ENCODE data around the gene CDH13. TPM values are rescaled to one million over a fixed set of nuclear protein-coding genes. Genes with fewer than 3 reads are reported as not detected.

The CDH13 gene
- total and polyA plus RNA-seq, 9 of the 15 experiments (the other 6 are each of a cell fraction or from before 2014, with no cell fraction given): 0.03 TPM; not detected in 8

- in situ Hi-C loops (cut with MboI): no loop called here
- no peak for FAIRE-seq
- POLR2A ChIA-PET: no interaction called here
- peak; percentile 82 for TF ChIP-seq FOSL1 (tag; conservative IDR thresholded peaks at IDR 0.05)
- TF ChIP-seq MEF2A (IDR thresholded peaks at IDR 0.05; ENCODE audit: control insufficient read depth, low read depth, low read length): peak; percentile 30; the same call in 1 of the 2 replicates
- TF ChIP-seq ZNF354B (CRISPR knock-in tag; IDR thresholded peaks at IDR 0.05): no peak
- no peak for TF ChIP-seq NFIC (IDR thresholded peaks at IDR 0.05)
- no peak for TF ChIP-seq RB1 (IDR thresholded peaks at IDR 0.05; ENCODE audit: low read depth)
- peak; percentile 84 for TF ChIP-seq HES1 (IDR thresholded peaks at IDR 0.05; ENCODE audit: low read depth)
- no peak for TF ChIP-seq SRSF1 (IDR thresholded peaks at IDR 0.05; ENCODE audit: low read depth, low read length)
- TF ChIP-seq MEIS2 (IDR thresholded peaks at IDR 0.05; ENCODE audit: partially characterized antibody): peak; percentile 82
- TF ChIP-seq BHLHE40 (IDR thresholded peaks at IDR 0.05; ENCODE audit: low read length): peak; percentile 48; the same call in 1 of the 2 replicates
- TF ChIP-seq CBFA2T2 (conservative IDR thresholded peaks at IDR 0.05): 0 out of 2 replicates have a peak, but pooled peaks have one; percentile 13
- TF ChIP-seq RBFOX2 (IDR thresholded peaks at IDR 0.05; ENCODE audit: low read depth, low read length): no peak
- TF ChIP-seq ARID1B (IDR thresholded peaks at IDR 0.05): no peak
- TF ChIP-seq CEBPG (CRISPR knock-in tag; IDR thresholded peaks at IDR 0.05): no peak
- peak; percentile 11 to 84; a peak in 2 of 4 replicates for TF ChIP-seq CEBPG (tag; conservative IDR thresholded peaks at IDR 0.05 in 1 of 2, IDR thresholded peaks at IDR 0.05 in 1 of 2)
- TF ChIP-seq ZNF263 (CRISPR knock-in tag; IDR thresholded peaks at IDR 0.05; ENCODE audit: borderline replicate concordance): no peak
- TF ChIP-seq DIDO1 (tag; IDR thresholded peaks at IDR 0.05; ENCODE audit: low read depth): no peak
- peak; percentile 51; the same call in 1 of the 2 replicates for TF ChIP-seq TEAD4 (IDR thresholded peaks at IDR 0.05; ENCODE audit: low read length)
- TF ChIP-seq TEAD4 (CRISPR knock-in tag; IDR thresholded peaks at IDR 0.05; ENCODE audit: borderline replicate concordance): no peak
- TF ChIP-seq FOXK1 (CRISPR knock-in tag; IDR thresholded peaks at IDR 0.05; ENCODE audit: borderline replicate concordance): no peak
- no peak for TF ChIP-seq PPARD (CRISPR knock-in tag; IDR thresholded peaks at IDR 0.05)
- no peak for TF ChIP-seq CTBP1 (IDR thresholded peaks at IDR 0.05; ENCODE audit: borderline replicate concordance)
- no peak for TF ChIP-seq ZNF212 (CRISPR knock-in tag; IDR thresholded peaks at IDR 0.05)
- TF ChIP-seq NR2C2 (CRISPR knock-in tag; IDR thresholded peaks at IDR 0.05): no peak
- TF ChIP-seq NR2C2 (tag; IDR thresholded peaks at IDR 0.05): no peak
- TF ChIP-seq PHF8 (IDR thresholded peaks at IDR 0.05; ENCODE audit: borderline replicate concordance, low read length): no peak
- no peak for TF ChIP-seq PURB (CRISPR knock-in tag; IDR thresholded peaks at IDR 0.05; ENCODE audit: low read depth)
Observed at GRCh38 chr16:83689385-83689831, 1062.6 kb downstream of the CDH13 start.

More at GRCh38 chr16:83689385-83689831, 1062.6 kb downstream of the CDH13 start:
- Histone ChIP-seq H4K20me1 (replicated peaks; ENCODE audit: control insufficient read depth, insufficient read depth, low read length) (no peaks in the 10 kb centered on the region), H3K36me3 (ENCODE audit: control insufficient read depth, insufficient read depth, low read length) (no peaks in the 10 kb centered on the region), H3K4me1 (replicated peaks in 1 of 2; ENCODE audit: control insufficient read depth in 2 of 2, insufficient read depth in 2 of 2, low read length in 2 of 2) (no peaks in the 10 kb centered on the region), H3K27me3 (ENCODE audit: control insufficient read depth in 2 of 2, insufficient read depth in 2 of 2, low read length in 2 of 2) (peaks cover 2 to 10% of the 10 kb centered on the region in 2 experiments; a peak in 3 of 5 replicates), H3K27ac (ENCODE audit: extremely low read depth, low read depth, low read length) (no peak overlapping the region), H3K4me2 (ENCODE audit: insufficient read depth, low read length) (no peak overlapping the region), H3K9me3 (replicated peaks; ENCODE audit: control insufficient read depth, insufficient read depth, low read depth, low read length) (no peaks in the 10 kb centered on the region), H3K9ac (ENCODE audit: insufficient read depth in 1 of 2, low read depth in 2 of 2, low read length in 2 of 2) (no peak overlapping the region), H3K9me1 (ENCODE audit: control insufficient read depth, insufficient read depth, low read length) (no peaks in the 10 kb centered on the region), H3K79me2 (ENCODE audit: control insufficient read depth, insufficient read depth, low read length) (no peaks in the 10 kb centered on the region), H2AFZ (ENCODE audit: low read depth, low read length) (no peak overlapping the region), H3K4me3 (no peak overlapping the region)
- under 1% methylated on average over 5 of the region's 5 CpGs for WGBS (ENCODE audit: insufficient coverage, low coverage, missing lambda C conversion rate)
- DNase-seq (ENCODE audit: extremely low read depth in 1 of 4, low spot score in 3 of 4) (no peak), ATAC-seq (no peak)
- CTCF ChIA-PET (ENCODE audit: low intra/inter-chr PET ratio): no interaction called here
- no TSS peak for BruUV-seq (replicated peaks)
- intact Hi-C loops (cut with micrococcal nuclease): no loop called here

Data from K562 (cell line).